Measurements from ENCODE around the gene WDR76.
"Not testable (repeated sequence)": the region's sequence is repeated elsewhere in the genome, so short reads cannot be mapped to it uniquely, and the experiment has no call there.

WDR76 gene

DNA sequence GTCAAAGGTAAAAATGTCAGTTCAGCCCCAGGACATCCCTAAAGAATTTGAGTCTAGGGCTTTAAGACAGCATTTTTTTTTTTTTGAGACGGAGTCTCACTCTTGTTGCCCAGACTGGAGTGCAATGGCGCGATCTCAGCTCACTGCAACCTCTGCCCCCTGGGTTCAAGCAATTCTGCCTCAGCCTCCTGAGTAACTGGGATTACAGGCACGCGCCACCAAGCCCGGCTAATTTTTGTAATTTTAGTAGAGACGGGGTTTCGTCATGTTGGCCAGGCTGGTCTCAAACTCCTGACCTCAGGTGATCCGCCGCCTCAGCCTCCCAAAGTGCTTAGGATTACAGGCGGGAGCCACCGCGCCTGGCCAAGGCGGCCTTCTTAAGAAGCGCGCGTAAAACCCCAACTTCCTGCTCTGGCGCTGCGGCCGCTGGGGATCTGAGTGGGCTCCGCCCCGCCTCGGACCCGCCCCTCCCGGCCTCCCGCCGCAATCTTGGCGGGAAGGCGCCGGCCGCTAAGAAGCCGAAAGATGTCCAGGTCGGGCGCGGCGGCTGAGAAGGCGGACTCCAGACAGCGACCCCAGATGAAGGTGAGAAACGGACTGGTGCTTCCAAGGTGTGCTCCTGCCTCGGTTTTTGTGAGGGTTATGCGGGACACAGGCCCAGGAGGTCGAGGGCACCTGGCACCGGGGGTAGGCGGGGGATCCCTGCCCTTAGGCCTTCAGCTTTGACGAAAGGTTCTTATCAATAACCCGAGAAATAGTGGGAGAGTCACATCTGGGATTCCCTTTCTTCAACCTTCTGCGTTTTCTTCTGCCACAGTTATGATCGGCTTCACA, at the start of gene WDR76:
TSS of gene WDR76 (plus strand) at position 495 of the 834 bp plus-strand sequence. CDS start at position 526, 31 bp downstream.
- DNase-seq, result peak; percentile 50 to 67

DNA sequence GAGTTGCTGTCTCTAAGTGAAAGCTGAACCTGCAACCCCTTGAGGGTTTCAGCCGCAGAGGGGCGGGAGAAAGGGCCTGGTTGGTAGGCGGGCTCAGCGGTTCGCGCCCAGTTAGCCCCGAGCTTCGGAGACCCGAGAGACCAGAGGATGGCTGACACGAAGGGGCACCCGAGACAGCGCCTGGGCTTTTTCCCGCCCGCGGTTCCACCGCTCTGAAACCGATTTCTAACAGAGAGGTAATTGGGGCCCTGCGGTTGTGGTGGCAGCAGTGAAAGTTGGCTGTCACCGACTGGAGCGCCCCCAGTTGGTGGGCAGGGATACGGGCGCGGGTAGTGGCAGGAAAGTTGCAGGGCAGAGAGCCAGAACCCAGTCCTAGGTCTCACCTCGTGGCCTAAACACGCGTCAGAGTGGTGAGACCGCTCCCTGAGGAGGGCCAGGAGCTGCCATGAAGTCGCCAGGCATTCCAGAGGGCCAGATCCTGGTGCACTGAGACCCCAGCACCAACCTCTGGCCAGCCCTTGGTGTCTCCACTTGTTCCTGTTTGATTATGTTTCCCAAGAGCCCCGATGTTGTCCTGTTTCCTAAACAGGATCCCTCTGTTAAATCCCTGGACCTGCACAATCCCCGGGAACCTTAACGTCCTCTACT, 49.4 kb upstream of the WDR76 start:
- DNase-seq, result peak; percentile 58 to 71

DNA sequence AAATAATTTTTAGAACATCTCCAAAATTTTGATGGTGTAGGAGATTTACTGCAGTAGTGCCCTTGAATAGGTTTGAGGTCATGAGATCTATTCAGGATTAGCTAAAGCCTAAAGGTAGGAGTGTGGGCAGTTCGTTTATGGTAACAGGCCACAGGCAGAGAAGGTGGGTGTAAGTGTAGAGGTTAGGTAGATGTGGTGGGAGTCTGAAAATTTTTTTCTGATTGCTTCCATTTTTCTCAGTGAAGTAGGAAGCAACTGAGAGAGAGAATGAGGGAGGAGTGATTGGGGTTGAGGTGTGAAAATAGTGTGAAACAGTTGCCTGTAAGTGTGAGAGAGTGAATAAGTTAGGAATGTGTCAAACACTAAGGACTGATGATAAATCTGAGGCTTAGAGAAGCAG, 47.8 kb upstream of the WDR76 start:
- no peak for DNase-seq

DNA sequence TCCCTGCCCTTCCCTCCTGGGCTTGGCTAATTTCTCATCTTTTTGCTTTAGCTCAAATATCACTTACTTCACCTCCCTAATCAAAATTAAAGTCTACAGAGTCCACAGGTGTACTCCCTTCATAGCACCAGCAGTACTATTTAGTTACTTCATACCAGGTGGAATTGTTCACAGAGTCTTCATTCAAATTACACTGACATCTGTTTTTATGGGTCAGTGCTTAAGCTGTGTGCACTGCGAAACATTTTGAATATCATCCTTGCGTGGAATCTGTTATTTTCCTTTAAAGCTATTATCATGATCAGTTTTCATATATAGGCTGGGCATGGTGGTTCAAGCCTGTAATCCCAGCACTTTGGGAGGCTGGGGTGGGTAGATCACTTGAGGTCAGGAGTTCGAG, 37.4 kb upstream of the WDR76 start:
- DNase-seq, result no peak

DNA sequence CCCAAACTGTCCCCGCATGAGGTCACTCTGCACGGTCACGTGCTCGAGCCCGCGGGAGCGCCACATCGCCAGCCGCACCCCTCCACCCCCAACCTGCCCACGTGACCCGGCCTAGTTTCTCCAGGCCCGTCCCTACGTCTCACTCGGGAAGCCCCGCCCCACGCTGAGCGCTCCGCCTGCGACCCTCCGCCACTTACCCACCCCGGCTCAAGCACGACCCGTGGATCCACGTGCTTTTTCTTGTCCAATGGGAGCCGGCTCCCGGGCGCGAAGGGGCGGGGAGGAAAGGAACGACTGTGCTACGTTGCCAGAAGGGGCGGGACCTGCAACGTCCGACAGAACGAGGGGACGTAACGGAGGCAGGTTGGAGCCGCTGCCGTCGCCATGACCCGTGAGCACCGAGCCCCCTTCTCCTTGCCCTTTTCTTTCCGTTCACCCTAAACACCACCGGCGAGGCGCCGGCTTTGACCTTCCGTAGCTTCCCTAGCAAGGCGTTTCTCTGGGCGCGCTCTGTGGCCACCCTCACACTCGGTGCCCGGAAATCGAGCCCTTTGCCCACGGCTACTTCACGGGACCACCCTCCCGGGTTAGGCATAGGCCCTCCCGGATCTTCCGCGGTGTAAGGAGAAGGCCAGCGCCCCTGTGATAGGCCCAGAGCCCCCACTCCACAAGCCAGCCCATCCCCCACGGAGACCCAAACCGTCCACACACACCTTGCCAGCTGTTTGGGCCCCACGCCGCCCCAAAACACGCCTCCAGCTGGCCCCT, 34.6 kb upstream of the WDR76 start, which contains the start of gene SERF2:
TSS of gene SERF2 (plus strand) at position 328 of the 768 bp plus-strand sequence. CDS start at position 385, 57 bp downstream.
- DNase-seq, result peak; percentile 93 to 95

DNA sequence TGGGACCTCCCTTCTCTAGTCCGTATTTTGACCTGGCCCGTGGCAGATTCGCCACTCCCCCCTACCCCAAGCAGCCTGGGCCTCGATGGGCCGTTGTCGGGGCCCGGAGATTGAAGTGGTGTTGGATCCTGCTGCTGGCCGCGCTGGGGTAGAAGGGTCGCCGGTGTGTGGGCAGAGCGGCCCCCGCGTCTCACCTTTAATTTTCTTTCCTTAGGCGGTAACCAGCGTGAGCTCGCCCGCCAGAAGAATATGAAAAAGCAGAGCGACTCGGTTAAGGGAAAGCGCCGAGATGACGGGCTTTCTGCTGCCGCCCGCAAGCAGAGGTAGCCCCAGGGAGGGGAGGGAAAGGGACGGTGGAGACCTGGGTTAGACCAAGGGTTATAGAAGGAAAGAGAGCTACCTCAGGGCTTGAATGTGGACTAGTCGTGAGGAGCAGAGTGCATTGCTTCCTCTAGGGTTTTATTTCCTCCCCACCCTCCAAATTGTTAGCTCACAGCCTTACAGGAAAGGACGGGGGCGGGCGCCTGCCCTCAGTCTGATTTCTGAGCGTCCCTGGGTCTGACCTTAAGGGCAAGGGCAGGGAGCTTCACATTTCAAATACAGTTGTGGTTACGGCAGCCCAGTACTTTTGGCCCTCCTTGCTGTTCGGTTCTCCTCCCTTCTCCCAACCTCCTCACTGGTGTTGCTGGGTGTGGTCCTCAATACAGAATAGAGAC, 33.9 kb upstream of the WDR76 start:
- no peak for DNase-seq

DNA sequence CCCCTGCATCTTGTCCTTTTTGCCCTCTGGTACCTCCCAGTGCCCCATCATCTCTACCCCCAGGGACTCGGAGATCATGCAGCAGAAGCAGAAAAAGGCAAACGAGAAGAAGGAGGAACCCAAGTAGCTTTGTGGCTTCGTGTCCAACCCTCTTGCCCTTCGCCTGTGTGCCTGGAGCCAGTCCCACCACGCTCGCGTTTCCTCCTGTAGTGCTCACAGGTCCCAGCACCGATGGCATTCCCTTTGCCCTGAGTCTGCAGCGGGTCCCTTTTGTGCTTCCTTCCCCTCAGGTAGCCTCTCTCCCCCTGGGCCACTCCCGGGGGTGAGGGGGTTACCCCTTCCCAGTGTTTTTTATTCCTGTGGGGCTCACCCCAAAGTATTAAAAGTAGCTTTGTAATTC, 33.2 kb upstream of the WDR76 start:
- DNase-seq, result no peak

DNA sequence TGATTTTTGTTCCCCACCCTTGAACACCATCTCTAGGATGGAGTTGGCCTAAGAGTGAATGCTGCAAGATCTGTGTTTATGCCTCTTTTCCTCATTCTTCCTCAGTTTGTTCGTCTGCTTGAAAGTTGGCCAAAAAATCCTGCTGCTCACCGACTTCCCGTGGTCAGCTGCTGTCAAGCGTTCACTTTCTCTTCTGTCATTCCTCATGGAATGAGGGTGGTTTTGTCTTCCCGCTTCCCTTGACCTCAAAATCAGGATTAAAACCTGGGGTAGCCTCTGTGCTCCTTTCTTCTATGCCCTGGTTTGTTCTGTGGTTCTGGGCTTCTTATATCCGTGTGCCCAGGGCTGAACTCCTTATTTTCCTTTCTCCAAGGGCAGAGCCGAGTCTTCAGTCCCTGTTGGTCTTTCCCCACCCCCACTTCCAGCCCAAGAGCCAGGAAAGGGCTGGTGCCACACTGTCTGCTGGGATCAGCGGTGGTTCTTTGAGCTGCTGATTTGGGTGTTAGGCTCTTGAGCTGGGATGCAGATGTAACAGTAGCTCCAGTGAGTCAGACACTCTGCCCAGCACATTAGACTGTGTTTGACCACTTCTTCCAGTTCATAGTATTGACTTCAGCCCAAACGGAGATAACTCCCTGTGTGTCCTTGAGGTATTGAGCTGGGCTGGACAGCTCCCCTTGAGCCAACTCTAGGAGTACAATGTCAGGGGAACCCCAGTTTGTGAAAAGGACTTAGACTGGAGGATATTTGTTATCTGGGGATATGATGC, 32.3 kb upstream of the WDR76 start:
- DNase-seq, result no peak

DNA sequence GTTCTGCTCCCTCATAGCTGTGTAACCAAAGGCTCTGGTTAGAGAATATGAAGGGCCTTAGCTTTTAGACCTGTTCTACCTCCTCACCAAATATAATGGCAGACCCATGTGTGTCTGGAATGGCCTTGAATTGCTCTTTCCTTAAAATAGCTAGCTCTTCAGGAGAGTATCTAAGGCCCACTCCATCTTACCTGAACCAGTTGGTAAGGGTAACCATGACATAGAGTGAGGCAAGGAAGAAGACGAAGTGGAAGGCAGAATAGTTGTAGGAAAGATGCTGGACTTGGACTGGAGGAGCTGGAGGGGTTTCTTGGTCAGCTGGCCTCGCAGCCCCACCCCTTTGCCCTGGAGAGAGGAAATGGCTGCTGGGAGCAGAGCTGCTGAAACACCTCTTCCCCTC, 31.6 kb upstream of the WDR76 start:
- no peak for DNase-seq

DNA sequence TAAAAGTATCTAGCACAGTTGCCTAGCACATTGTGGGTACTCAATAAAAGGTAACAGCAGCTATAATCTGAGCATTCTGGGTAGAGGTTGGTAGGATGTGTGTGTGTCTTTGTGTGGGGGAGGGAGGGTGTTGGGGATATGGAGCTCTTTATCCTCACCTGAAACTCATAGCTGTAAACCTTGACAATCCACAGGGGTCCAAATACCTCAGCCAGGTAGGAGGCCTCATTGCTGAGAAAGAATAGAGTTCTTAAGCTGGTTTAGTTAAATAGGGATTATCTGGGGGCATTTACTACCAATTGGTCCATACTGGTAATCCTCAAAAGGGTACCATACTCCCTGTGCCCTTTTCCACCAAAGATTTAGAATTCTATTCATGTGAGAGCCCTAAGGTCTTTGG, 30.8 kb upstream of the WDR76 start:
- no peak for DNase-seq

DNA sequence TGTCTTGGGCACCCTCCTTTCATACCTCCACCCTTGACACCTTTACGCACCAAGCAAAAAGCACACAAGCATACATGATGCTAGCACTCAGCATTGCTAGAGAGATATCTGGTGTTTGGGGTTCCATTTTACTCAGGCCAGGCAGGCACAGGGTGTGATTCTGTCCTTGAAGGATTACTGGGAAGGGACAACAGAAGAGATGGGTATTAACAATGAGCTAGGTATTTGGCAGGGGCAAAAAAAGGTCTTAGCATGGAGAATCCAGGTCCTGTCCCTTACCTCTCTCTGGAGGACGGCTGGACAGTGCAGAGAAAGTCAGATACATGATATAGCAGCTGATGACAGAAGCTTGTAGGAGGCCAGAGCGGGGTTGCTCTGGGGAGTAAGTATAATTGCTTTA, 30.2 kb upstream of the WDR76 start:
- DNase-seq, result no peak

DNA sequence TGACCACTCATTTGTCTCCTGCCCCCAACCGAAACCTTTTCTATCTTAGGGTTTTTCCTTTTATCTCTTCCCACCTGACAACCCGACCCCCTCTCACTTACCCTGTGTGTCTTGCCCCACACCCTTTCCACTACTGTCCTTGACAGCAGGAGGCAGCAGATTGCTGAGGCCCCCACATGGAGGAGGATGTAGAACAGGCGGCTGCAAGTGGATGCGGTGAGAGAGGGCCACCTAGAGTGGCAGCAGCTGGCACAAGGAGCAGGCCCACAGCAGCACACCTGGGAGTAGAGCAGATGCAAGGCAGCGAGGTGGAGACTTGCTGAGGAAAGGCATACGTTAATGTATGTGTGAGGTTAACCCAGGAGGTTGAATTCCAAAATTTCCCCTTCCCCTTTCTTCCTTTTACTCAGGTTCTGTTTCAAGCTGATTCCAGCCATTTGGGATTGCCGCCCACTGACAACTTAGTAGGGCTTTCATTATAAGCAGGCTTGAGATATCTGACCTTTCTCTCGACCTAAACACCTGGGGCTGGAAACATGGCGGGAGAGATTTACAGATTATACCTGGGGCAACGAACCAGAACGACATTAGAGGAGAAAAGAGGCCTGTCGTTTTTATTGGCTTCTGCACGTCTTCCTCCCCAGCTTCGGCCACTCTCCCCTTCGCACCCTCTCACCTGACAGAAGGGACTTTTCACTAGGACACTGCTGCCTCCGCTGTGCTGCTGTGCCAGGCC, 27.4 kb upstream of the WDR76 start:
- DNase-seq, result no peak

DNA sequence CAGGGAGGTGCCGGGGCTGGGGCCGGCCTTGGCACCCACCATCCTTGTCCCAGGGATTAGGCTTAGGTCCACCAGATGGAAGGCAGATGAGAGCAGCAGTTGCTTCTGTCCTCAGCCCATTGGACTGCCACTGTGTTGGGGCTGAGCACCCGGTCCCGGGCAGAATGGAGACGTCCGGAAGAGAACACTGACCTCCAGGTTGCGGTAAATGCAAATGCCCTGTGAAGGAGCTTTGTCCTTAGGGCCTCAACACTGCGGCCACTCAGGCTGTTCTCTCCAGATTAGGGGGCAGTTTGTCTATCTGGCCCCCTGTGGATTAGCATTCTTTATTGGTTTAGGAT, 26.9 kb upstream of the WDR76 start, which contains the start of gene SERINC4:
TSS of gene SERINC4 (minus strand) at position 276 of the 341 bp plus-strand sequence. CDS start at position 42, 234 bp downstream.
- no peak for DNase-seq

DNA sequence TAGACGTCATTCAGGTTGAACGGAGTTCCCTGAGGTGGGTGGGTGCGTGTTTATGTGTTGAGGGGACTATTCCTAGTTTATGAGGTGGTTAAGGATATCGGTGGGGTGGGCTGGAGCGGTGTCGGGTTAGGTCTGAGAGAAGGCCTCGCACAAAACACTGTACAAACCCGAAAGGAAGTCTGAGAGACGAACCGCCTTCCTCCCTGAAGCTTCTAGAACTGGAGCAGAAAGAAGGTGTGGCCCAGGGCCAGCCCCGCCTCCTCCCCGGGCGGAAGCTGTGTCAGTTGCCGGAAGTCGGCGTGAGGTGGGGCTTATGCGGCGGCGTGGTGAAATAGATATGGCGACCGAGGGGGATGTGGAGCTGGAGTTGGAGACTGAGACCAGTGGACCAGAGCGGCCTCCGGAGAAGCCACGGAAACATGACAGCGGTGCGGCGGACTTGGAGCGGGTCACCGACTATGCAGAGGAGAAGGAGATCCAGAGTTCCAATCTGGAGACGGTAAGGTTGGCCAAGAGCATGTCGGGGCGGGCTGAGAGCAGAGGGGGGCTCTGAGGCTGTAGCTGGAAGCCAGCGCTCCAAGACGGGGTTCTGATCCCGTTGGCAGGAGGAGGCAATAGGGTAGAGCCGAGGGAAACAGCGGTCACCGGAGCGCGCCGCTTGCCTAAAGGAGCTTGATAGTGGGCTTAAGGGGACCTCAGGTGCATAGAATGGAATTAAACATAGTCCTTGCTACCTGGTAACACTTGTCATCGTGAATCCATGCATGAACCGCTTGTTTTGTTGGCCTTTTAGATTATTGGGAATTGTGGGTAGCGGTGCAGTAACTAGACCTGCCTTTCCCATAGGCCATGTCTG, 26.3 kb upstream of the WDR76 start, which contains the start of gene HYPK:
TSS of gene HYPK (plus strand) at position 314 of the 856 bp plus-strand sequence. CDS start at position 338, 24 bp downstream.
- DNase-seq, result peak; percentile 47 to 57

DNA sequence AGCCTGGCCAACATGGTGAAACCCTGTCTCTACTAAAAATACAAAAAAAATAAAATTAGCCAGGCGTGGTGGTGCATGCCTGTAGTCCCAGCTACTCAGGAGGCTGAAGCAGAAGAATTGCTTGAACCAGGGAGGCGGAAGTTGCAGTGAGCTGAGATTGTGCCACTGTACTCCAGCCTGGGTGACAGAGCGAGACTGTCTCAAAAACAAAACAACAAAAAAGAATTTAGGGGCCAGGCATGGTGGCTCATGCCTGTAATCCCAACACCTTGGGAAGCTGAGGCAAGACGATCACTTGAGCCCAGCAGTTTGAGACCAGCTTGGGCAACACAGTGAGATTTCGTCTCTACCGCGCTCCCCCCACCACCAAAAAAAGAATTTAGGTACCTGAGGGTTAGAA, 24.1 kb upstream of the WDR76 start:
- DNase-seq, result not testable (repeated sequence)

DNA sequence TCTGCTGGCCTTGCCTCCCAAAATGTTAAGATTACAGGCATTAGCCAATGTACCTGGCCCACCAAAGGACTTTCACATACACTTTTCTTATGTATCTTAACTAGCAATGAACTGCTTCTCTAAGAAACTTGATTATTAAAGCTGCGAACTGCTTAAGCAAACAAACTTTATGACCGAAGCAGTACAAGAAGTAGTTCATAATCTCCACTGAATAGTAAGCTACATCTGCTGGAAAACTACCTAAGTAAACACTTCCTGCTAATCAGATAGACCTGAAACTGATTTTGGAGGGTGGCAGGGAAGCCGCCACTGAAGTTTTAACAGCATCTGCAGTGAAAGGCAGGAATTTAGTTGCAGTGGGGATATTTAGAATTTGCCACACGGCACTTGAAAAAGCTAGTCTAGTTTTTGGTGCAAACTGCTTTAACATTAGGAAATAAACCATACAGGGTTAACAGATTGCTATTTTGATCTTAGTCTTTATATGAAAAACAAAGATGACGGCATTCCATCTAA, 18.3 kb upstream of the WDR76 start:
- DNase-seq, result no peak

DNA sequence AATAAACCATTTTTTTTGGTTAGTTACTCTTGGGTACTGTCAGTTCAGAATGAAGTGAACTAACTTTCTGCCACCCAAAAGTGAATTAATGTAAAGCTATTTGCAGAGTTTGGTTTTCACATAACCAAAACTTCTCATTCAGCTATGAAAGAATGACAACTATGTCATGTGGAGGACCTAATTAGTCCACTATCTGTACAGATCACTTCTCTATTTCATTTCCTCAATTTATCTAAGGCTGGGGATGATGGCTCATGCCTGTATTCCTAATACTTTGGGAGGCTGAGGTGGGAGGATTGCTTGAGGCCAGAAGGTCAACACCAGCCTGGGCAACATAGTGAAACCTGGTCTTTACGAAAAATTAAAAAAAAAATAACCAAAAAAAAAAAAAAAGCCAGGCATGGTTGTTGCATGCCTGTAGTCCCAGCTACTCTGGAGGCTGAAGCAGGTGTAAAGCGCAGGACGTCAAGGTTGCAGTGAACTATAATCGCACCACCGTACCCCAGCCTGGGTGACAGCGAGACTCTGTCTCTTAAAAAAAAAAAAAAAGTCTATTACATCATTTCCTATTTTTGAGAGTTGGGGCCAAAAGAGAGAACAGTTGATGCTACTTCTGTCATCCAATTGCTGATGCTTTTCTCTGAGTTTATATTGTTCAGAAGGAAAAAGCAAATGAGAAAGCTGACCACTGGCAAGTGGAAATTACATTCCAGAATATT, 17.7 kb upstream of the WDR76 start:
- DNase-seq, result no peak

DNA sequence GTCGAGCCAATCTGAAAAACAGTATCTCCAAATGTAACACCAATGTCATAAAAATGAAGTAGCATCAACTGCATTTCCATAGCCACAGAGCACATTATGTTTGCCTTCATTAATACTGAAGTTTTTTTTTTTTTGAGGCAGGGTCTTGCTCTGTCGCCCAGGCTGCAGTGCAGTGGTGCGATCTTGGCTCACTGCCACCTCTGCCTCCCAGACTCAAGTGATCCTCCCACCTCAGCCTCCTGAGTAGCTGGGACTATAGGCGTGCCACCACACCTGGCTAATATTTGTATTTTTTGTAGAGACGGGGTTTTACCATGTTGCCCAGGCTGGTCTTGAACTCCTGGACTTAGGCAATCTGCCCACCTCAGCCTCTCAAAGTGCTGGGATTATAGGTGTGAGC, 11.7 kb upstream of the WDR76 start:
- not testable (repeated sequence) for DNase-seq

DNA sequence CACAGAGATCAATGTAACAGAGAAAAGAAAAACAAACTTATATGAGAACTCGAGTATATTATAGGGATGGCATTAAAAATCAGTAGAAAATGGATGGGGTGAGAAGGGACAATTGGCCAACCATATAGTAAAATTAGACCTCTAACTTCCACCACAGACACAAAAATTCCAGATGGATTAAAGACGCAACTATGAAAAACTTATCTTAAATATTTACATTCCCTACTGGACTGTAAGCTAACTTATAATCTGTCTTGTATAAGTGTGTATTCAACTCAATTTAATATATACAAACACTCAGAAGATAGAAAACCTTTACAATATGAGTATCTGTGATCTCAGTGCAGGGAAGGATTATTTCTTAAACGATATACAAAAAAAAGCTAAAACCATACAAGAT, 5.3 kb upstream of the WDR76 start:
- no peak for DNase-seq

Measured in NCI-H1930 (cell line).